ENCODE results near the gene SLC34A3. TPM values are rescaled to one million over a fixed set of nuclear protein-coding genes. Genes with fewer than 3 reads are reported as not detected.

SLC34A3 gene
- total RNA-seq: not detected

GRCh38 chr9:137230705-137231371 lies at the start of gene SLC34A3:
Gene SLC34A3, plus strand, starts transcription at chr9:137230901. Its CDS starts 802 bp downstream, at chr9:137231703.

DNA sequence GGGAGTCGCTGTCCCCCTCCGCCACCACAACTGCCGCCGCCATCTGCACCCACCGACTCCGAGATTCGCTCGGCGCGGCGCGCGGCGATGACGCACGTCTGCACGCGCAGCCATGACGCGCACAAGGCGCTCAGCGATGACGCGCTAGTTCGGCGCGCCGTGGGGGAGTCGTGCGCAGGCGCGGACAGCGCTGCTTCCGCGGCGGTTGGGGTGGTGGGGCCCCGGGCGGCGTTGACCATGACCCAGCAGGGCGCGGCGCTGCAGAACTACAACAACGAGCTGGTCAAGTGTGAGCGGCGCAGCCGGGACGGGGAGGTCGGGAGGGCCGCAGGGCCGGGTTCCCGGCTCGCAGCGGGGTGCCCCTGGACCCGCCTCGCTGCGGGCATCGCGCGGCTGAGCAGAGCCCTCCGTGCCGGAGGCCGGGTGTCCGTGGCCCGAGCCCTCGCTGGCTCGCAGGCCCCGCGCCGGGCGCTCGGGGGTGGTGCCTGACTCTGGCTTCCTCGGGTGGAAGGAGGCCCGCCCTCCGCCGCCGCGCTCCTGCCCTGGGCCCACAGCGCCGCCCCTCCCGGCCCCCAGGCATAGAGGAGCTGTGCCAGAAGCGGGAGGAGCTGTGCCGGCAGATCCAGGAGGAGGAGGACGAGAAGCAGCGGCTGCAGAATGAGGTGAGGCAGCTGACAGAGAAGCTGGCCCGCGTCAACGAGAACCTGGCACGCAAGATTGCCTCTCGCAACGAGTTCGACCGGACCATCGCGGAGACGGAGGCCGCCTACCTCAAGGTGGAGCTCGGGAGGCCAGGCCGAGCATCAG lies 42.0 kb upstream of the SLC34A3 start, which contains the start of the genes ANAPC2 and SSNA1:
Gene ANAPC2, minus strand, starts transcription at position 71 of the 807 bp plus-strand sequence. Its CDS starts 28 bp downstream, at position 43.
Gene SSNA1, plus strand, starts transcription at position 187 of the 807 bp plus-strand sequence. Its CDS starts 51 bp downstream, at position 238.

DNA sequence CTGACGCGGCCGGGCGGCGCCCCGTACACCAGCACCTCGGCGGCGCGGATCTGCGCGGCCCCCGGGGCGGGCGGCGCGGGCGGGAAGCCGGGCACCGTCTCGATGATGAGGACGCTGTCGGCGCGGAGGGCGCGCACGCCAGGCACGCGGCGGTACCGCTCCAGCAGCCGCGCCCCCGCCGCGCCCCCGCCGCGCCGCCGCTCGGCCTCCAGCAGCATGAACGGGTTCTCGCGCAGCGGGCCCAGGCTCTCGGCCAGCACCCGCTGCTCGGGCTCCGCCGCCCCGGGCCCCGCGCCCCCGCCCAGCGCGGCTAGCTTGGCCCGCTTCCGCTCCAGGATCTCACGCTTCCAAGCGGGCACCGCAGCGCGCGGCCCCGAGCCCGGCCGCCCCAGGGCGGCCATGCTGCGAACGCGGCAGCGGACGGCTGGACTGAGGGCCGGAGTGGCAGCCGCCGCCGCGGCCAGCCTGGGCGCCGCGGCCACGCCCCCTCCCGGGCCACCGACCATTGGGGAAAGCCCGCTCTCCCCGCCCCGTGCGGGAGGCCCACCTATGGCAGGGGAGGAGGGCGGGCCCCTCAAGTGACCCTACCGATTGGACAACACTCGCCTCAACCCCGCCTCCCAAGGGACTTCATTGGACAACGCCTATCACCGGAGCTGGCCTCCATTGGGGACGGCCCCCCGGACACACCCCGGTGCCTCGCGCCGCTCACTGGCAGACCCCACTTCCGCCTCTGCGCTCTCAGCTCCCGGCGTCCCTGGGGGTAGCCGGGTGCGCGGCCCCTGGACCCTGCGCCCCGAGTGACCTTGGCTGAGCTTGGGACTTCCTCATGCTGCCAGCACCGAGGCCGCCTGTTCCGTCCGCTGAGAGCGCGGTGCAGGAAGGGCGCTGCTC lies 30.1 kb upstream of the SLC34A3 start, which contains the start of gene TPRN:
Gene TPRN, minus strand, starts transcription at position 431 of the 894 bp plus-strand sequence. Its CDS starts 30 bp downstream, at position 401.

DNA sequence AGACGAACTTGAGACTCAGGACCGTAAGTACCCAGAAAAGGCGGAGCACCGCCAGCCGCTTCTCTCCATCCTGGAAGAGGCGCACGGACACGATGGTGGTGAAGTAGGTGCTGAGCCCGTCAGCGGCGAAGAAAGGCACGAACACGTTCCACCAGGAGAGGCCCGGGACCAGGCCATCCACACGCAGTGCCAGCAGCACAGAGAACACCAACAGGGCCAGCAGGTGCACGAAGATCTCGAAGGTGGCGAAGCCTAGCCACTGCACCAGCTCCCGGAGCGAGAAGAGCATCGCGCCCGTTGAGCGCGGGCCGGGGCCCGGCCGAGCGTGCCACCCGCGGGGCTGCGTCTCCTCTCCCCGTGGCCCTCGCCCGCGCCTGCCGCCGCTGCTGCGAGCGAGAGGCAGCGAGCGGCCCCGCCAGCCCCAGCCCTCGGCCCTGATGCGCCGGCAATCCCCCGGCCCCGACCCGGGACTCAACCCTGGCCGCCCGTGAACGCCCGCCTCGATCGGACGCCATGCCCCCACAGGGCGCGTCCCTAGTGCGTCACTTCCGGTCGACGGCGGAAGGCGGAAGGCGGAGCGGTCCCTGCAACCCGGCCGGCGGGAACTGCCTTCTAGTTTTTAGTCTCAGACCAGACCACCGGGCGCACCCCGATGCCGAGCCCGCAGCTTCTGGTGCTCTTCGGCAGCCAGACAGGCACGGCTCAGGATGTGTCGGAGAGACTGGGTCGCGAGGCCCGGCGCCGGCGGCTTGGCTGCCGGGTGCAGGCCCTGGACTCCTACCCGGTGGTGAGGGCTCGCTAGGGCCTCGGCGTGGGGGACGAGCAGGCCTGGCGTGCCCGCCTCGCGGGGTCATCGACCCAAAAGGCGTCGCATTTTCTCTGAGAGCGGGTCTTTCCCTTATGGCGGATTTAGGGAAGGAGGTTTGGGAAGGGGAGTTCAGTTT lies 25.3 kb upstream of the SLC34A3 start, which contains the start of the genes NDOR1 and TMEM203:
Gene NDOR1, plus strand, starts transcription at position 575 of the 944 bp plus-strand sequence. Its CDS starts 78 bp downstream, at position 653.
Gene TMEM203, minus strand, starts transcription at position 523 of the 944 bp plus-strand sequence. Its CDS starts 234 bp downstream, at position 289.

DNA sequence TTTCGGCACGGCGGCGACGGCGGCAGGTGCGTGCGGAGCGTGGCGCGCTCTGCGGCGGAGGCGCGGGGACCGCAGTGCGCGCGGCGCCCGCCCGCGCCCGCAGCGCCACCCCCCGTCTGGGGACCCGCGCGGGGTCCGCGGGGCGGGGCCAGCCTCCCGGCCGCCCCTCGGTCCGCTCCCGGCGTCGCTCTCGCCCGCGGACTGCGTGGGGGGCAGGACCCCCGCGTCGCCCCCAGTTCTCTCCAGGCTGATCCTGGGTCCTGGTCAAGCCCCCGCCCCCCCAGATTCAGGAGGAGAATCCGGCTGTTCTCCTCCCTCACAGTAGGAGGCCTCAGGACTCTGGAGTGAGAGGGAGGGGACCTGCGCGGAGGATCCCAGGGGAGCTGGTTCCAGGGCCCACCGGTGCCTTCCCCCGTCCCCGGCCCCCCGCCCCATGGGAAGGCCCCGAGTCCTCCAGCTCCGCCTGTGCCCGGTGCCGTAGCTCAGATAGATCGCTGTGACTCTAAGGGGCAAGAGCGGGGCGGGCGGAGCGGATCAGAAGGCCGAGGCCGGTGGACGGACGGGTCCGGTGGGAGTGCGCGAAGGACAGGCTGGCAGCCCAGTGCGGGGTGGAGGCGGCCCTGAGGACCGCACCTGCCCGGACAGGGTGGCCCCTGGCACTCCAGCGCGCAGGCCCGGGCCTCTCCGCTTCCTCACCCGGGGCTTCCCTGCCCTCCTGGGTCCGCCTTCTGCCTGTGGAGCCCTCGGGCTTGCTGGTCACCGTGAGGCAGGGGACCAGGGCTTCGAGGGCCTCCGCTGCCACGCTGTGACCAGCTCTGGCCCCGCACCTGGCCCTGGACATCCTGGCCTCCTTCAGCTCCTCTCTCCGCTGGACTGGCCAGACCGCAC lies 8.3 kb upstream of the SLC34A3 start, which contains the start of gene RNF208:
Gene RNF208, minus strand, starts transcription at position 51 of the 888 bp plus-strand sequence. CDS start 1,028 bp downstream, outside the sequence.

GRCh38 chr9:137224830-137225694 lies 5.6 kb upstream of the SLC34A3 start, which contains the start of gene CYSRT1:
Gene CYSRT1, plus strand, starts transcription at chr9:137225174. Its CDS starts 448 bp downstream, at chr9:137225622.

GRCh38 chr9:137227054-137227852 lies 3.4 kb upstream of the SLC34A3 start, which contains the start of gene RNF224:
Gene RNF224, plus strand, starts transcription at chr9:137227502. Its CDS starts 834 bp downstream, at chr9:137228336.

DNA sequence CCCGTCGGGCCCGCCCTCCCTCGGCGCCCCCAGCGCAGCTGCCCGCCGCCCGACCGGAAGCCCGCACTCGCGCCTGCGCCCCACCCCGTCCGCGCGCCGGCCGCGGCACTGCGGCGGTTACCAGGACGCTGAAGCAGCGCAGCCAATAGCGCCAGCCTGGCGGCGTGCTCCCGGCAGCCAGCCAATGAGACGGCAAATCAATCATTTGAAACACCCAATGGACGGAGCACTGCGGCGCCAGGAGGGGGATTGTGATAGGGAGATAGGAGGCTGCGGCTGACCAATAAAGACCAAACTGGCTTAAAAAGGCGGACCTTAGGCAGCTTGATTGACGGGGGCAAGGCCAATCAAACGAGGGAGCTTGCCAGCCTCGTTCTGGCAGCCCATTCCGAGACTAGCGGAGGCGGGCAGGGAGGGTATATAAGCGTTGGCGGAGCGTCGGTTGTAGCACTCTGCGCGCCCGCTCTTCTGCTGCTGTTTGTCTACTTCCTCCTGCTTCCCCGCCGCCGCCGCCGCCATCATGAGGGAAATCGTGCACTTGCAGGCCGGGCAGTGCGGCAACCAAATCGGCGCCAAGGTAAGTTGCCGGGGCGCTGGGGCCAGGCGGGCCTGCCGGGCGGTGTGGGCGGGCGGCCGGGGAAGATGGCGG lies 10.3 kb downstream of the SLC34A3 start, which contains the start of gene TUBB4B:
Gene TUBB4B, plus strand, starts transcription at position 447 of the 649 bp plus-strand sequence. Its CDS starts 74 bp downstream, at position 521.

DNA sequence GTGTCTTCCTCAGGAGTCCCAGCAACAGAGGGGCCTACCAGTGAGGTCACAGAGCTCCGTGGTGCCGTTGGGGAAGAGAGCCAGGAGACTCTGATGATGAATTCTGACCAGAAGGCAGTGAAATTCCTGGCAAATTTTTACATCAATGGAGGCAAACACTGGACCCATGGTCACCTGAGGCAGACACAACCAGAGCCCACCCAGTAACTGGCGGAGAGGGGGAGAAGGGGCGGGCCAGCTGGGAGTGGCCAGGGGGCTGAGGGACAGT lies 20.4 kb downstream of the SLC34A3 start, which contains the start of gene STPG3:
Gene STPG3, plus strand, starts transcription at position 93 of the 268 bp plus-strand sequence. Its CDS starts 1 bp downstream, at position 94.

DNA sequence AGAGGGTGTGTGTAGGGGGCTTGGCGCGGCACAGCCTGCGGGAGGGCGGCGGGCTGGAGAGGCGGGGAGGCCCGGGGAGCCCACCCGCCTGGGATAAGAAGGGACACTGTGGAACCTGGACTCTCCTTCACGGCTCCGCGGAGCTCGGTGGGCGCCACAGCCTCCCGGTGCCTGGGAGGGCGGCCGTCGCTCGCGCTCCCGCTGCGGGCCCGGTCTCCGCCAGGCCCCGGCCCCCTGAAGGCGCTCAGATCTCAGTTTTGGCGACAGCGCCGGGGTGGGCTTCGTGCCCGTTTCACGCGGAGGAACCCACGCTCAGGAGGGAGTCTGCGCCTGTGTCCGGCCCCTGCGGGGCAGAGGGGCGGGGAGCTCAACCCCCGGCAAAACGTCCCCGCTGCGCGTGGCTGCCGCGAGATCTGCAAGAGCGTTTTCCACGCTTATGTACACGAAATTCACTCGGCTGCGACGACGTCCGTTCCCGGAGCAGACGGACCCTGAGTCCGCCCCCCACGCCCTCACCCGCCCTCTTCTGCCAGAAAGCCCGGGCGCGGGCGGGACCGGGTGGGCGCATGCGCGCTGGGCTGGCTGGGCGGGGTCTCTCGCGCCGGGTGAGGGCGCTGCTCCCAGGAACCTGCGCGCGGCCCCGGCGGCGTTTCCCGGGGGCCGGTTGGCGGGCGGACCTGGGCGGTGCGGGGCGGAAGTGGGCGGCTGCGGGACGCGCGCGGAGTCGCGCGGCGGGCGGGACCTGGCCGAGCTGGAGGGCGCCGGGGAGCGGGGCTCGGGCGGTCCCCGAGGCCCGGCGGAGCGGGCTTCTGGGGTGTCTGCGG lies 24.1 kb downstream of the SLC34A3 start, which contains the start of gene NELFB:
Gene NELFB, plus strand, starts transcription at position 704 of the 824 bp plus-strand sequence.

DNA sequence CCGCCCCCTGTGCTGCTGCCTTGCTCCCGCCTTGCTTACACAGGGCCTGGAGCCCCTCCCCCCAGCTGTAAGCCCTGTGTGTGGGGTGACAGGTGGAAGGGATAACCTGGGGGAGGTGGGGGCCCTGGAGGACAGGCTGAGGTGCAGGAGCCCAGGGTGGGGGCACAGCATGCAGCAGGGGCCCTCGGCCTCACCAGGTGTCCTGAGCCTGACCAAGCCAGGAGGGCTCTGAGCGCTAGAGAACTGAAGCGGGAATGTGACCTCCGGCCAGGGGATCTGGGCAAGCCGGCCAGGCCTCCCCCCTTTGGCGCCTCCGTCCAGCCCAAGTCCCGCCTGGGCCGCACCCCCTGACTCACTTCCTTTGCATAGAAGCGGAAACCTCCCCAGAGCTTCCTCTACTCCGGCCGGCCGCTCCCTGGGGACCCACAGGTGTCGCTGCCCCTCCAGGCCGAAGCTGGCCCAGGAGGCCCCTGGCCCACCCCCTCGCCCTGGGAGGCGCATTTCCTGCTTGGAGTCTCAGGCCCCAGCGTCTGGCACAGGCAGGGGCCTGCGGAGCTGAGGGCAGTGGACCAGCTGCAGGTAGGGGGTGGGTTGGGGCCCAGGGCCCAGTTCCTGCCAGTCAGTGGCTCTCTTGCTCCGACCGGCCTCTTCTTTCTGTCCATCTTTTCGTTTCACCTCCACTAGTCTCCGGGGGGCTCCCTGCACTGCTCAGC lies 46.8 kb downstream of the SLC34A3 start, which contains the start of gene TOR4A:
Gene TOR4A, plus strand, starts transcription at position 398 of the 713 bp plus-strand sequence. CDS start 964 bp downstream, outside the sequence.

All from activated naive CD4-positive, alpha-beta T cell treated with anti-CD3 and anti-CD28 coated beads, Interleukin-2, amount 10 ng/mL, durations not matched to agents 5 hours and 36 hours (primary cell).